ENCODE results near the gene TAS2R40.
A peak's percentile ranks its signal among the peaks of the same experiment; 100 is the strongest.
"Not testable (repeated sequence)": the region's sequence is repeated elsewhere in the genome, so short reads cannot be mapped to it uniquely, and the experiment has no call there.

Gene TAS2R40

DNA sequence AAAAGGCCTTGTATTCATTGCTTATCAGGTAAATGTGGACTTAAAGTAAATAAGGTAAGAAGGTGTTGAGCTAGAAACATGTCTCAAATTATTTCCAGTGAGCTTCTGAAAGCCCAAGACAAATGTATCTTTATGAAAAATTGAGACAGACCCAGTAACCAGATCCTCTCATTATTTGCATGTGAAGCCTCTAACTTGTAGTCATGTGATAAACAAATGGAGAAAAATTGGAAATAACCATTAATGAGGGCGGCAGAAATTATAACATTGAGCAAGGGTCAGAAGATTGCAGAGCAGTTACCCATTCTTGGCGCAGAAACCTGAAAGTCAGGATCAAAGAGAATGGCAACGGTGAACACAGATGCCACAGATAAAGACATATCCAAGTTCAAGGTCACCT lies at the start of gene TAS2R40:
TAS2R40 (plus strand) TSS at position 301 of the 400 bp plus-strand sequence; CDS start at position 343, 42 bp downstream.
- no peak for DNase-seq (ENCODE audit: low read depth in 2 of 2)

DNA sequence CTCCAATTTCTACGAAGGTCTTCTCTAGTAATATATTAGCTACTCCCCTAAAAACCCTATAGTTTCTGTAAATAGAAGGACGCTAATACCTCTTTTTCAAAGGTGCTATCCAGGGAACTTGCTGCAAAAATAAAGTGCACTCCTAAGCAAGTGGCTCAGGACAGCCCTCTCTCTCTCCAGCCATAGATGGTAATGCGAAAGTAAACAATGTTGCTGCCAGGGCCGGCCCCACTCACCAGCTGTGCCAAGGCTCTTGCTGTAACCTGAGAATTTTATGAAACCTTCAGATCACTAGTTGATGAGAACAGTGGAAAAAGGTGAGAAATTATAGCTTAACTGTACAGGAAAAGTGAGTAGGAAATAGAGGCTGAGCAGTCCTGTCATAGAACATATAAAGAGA lies 49.5 kb upstream of the TAS2R40 start:
- DNase-seq (ENCODE audit: low read depth in 2 of 2) = no peak

DNA sequence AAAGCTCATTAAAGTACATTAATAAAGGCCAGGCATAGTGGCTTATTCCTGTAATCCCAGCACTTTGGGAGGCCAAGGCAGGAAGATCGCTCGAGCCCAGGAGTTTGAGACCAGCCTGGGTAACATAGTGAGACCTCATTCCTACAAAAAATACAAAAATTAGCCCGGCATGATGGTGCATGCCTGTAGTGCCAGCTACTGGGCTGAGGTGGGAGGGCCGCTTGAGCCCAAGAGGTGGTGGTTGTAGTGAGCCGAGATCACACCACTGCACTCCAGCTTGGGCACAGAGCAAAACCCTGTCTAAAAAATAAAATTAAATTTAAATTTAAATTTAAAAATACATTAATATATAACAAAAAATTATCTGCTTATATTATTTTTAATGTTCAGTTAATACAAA lies 45.7 kb upstream of the TAS2R40 start:
- DNase-seq (ENCODE audit: low read depth in 2 of 2) = no peak

DNA sequence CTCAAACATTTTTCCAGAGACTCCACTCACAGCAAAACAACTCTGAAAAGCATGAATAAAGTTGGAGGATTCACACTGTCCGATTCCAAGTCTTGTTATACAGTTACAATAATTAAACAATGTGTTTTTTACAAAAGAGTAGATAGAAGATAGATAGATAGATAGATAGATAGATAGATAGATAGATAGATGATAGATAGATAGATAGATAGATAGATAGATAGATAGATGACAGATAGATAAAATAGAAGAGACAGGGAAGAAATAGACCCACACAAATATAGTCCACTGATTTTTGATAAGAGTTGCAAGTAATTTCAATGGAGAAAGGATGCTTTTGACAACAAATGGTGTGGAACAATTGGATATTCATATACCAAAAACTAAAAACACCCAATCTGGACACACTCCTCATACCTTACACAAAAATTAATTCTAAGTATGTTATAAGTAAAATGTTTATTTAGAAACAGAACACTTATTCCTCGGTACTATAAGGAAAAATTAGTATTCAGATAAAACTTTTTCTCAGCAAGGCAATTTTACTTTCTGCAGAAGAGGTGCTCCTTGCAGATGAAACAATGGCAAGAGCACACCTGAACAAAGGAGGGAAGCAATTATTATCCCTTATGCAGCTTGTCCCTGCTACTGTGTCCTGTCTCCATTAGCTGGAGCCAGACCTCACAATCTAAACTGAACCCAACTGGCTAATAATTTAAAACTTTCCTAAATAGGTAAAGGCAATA lies 44.3 kb upstream of the TAS2R40 start:
- DNase-seq (ENCODE audit: low read depth in 2 of 2) = no peak

- DNase-seq (ENCODE audit: low read depth in 2 of 2) = not testable (repeated sequence)
These were observed 41.1 kb upstream of the TAS2R40 start for GRCh38 chr7:143180771-143181170.

DNA sequence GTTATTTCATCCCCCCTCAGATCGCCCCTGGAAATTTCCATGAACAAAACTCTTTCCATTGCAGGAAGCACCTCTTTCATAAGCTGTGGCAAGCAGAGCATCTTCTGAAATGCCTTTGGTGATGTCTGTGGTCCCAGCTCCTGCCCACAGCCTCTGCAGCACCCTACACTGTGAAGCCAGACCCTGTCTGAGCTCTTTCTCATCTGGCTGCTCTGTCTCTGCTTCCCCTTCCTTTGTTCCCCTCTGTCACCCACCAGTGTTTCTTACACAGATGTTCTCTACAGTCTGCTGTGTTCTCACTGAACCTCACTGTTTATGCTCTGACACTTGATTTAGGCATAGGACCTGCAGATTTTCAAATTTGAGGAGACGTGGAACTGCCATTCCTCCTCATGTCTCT lies 40.5 kb upstream of the TAS2R40 start:
- DNase-seq (ENCODE audit: low read depth in 2 of 2) = no peak

GRCh38 chr7:143183024-143183423 lies 38.8 kb upstream of the TAS2R40 start, which contains the start of gene TAS2R39:
Gene TAS2R39, plus strand, starts transcription at chr7:143183419. Its CDS starts 0 bp downstream, at chr7:143183419.
- DNase-seq (ENCODE audit: low read depth in 2 of 2) = no peak

- DNase-seq (ENCODE audit: low read depth in 2 of 2) = no peak
These were observed 36.3 kb upstream of the TAS2R40 start for GRCh38 chr7:143185551-143185950.

DNA sequence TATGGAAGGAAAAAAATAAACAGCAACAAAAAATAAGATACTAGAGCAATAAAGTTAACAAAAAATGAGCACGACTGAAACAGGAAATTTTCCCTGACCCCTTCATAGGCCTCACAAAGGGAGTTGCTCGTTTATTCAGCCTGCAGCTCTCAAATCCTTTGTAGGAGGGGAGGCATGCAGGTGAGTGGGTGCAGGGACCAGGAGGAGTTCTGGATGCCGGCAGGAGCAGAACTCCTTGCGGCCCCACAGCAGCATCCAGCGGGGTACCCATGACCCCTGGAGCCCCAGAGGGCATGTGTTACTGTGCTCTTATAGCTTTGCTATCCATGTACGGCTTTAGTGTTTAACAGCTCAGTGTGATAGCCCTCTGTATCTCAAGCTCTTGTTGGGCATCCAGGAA lies 32.8 kb upstream of the TAS2R40 start:
- no peak for DNase-seq (ENCODE audit: low read depth in 2 of 2)

DNA sequence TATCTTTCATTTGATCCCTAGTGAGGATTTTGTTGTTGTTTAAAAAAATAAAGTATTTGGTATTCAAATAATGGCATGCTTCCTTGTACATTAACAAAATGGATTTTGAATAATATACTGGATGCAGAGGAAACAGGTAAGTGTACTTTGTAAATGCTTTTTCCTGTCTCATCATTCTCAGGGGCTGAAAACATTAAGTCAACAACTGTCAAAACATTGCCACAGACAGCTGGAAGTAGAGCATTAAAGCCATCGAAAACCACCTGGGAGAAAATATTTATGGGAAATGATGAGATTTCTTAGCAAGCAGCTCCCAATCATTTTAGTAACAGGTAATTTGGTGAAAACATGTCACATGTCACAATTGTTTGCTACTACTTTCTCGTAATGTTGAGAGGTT lies 28.0 kb upstream of the TAS2R40 start:
- no peak for DNase-seq (ENCODE audit: low read depth in 2 of 2)

DNA sequence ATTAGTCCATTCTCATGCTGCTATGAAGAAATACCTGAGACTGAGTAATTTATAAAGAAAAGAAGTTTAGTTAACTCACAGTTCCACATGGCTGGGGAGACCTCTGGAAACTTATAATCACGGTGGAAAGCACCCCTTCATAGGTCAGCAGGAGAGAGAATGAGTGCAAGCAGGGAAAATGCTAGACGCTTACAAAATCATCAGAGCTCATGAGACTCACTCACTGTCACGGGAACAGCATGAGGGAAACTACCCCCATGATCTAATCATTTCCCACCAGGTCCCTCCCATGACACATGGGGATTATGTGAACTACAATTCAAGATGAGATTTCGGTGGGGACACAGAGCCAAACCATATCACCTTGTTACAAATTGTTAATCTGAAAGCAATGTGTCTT lies 22.8 kb upstream of the TAS2R40 start:
- no peak for DNase-seq (ENCODE audit: low read depth in 2 of 2)

GRCh38 chr7:143202161-143202560 lies 19.7 kb upstream of the TAS2R40 start:
- no peak for DNase-seq (ENCODE audit: low read depth in 2 of 2)

DNA sequence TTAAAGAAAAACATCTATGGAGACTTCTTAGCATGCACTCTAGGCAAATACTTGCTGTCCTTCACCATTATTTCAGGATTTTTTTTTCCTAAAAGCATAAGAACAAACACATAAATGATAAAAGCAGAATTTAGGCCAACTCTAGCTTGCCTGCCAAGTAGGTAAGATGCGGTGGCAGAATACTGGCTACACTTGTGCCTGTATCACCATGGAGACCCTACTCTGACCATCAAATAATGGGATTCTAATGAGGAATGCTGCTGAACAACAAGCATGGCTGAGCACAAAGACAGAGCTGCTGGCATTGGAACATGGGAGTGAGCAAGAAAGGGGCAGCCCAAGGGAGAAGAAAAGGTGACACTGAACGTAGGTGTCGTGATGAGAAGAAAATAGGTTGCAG lies 18.5 kb upstream of the TAS2R40 start:
- no peak for DNase-seq (ENCODE audit: low read depth in 2 of 2)

DNA sequence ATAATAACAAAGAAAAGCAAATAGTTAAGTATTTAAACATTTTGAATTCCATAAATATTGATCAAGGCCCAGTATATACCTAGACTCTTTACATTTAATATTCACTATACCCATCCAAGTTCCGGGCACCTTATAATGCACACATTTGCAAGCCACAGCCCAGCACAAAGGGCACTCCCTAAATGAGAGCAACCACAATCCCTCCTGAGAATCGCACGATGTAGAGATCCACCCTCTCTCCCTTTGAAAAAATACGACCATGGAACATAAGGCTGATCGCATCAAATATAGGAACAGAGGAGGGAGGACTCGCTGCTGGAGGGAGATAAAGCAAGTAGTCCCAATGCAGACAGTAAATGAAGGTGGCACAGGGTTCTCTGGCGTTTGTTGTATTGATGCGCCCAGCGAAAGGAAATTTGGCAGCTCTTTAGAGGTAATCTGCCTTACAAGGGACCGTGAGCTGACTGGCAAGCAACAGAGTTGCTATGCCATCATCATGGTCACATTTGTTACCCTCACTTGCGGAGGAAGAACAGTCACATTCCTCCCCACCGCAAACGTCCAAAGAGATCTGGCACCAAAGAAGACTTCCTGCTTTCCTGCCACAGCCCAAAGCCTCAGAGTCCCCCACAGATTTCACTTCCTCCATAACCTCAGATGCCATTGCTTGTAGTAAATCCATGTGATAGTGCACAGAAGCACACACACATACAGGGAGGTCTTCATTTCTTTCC lies 16.1 kb upstream of the TAS2R40 start:
- no peak for DNase-seq (ENCODE audit: low read depth in 2 of 2)

GRCh38 chr7:143210541-143210940 lies 11.3 kb upstream of the TAS2R40 start:
- DNase-seq (ENCODE audit: low read depth in 2 of 2) = no peak

DNA sequence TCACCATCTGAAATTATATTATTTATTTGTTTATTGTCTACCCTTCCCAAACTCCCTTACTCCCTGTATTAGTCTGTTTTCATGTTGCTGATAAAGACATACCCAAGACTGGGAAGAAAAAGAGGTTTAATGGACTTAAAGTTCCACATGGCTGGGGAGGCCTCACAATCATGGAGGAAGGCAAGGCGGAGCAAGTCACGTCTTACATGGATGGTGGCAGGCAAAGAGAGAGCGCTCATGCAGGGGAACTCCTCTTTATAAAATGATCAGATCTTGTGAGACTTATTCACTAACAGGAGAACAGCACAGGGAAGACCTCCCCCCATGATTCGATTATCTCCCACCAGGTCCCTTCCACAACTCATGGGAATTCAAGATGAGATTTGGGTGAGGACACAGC lies 8.4 kb upstream of the TAS2R40 start:
- DNase-seq (ENCODE audit: low read depth in 2 of 2) = not testable (repeated sequence)

DNA sequence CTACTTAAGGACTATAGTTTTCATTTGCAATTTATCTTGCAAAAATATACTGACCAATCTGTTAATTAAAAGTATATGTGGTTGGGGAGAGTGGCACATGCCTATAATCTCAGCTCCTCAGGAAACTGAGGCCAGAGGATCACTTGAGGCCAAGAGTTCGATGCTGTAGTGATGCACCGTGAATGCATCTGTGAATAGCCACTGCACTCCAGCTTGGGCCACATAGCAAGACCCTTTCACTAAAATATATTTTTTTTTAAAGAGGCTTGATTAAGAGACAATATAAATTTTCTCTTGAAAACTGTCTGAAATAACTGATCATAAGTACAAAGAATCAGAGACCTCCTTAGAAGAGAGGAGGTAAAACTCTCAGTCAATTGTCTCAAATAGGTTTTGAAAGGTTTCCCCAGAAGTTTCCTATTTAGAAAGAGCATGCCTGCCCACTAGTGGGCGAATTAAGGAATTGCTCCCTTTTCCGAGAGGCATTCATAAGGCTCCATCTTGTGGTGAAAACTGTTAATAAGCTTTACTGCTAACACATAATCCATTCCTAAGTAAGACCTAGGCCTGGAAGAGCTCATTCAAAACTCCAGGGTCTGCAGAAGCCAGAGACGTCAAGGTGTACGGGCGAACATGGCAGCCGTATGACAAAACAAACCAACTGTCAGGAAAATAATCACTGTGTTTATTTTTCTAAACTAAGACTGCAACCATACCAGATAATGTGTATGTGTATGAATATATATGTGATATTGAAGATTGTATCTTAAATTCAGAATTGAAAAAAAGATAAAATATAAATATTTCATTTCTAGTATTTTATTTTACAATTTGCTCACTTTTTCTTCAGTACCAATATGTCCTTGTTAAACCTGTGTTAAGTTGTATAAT lies 6.8 kb upstream of the TAS2R40 start:
- DNase-seq (ENCODE audit: low read depth in 2 of 2) = peak; percentile 41

DNA sequence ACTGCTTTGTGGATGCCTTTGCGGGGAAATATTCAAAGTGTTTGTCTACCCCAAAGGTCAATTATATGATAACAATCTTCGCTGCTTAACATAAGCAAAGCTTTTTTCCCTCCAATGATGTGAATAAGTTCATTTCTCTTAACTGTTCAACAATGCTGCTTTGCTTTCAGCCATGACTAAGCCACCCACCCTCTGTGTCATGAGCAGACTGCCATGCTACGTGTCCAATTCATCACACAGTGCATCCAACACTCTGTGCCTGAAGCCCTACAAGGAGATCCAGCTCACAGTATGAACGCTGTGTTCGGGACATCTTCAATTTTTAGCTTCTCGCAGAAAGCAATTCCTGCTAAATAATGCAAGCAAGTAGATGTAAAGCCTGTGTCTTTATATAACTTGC lies 5.7 kb upstream of the TAS2R40 start:
- DNase-seq (ENCODE audit: low read depth in 2 of 2) = no peak

DNA sequence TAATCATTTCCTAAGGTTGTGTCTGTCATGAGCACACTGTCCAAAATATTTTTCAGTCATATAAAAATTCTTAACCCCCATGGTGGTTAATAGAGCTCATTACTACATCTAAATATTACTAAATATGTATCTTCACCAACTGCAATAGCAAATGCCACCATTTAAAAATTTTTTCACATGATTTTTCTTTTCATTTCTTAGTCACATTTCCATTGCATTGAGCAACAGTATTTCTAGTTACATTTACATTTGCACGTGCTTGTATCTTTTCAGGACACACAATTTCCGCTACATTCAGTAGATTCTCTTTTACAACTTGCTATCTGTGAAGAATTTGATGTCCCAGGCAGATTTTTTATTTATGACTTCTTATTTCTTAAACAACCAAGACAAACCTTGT lies 5.2 kb upstream of the TAS2R40 start:
- DNase-seq (ENCODE audit: low read depth in 2 of 2) = no peak

DNA sequence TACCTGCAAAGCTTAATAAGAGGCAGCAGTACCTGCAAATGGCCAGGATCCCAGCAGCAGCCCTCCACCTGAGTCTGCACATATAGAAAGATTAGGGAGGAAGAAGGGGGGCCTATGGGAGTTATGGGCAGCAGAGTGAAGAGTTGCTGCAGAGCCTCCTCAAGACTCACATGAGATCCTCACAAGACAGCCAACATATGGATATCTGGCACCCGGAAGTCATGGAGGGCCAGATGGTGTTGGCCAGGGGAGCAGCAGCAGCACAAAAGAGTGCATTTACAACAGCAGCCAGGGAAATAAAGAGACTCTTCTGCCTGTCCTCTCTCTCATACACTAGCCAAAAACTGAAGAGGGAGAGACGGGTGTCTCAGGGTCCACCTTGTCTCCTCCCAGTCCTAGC lies 4.0 kb upstream of the TAS2R40 start:
- DNase-seq (ENCODE audit: low read depth in 2 of 2) = no peak

- no peak for DNase-seq (ENCODE audit: low read depth in 2 of 2)
These were observed 551 bp upstream of the TAS2R40 start for GRCh38 chr7:143221286-143221685.

GRCh38 chr7:143222782-143223181 lies 945 bp downstream of the TAS2R40 start:
- DNase-seq (ENCODE audit: low read depth in 2 of 2) = no peak

All from activated CD4-positive, alpha-beta T cell treated with anti-CD3 and anti-CD28 coated beads for 24 hours (primary cell).